ENCODE data around the gene IL23A.

IL23A gene

GRCh38 chr12:56377989-56378316, 39.3 kb downstream of the IL23A start:
- DNase-seq (ENCODE audit: low read depth, low spot score) = no peak
- no peak overlapping the region for H3K4me3 ChIP-seq (ENCODE audit: low read length)
- H3K27ac ChIP-seq (ENCODE audit: low read length) = no peak overlapping the region
- WGBS (ENCODE audit: insufficient coverage, insufficient read length) = no CpG with 5 or more reads among the region's 1 CpG
- H3K4me1 ChIP-seq (ENCODE audit: control insufficient read depth, insufficient read depth, low read length) = no peaks in the 10 kb centered on the region
- H3K27me3 ChIP-seq (ENCODE audit: control insufficient read depth, insufficient read depth, low read length) = no peaks in the 10 kb centered on the region
- H3K9me3 ChIP-seq (ENCODE audit: control insufficient read depth, insufficient read depth, low read length) = no peaks in the 10 kb centered on the region
- no peaks in the 10 kb centered on the region for H3K36me3 ChIP-seq (ENCODE audit: control insufficient read depth, insufficient read depth, low read length)

- Histone ChIP-seq H3K27me3 (ENCODE audit: control insufficient read depth, insufficient read depth, low read length) (no peaks in the 10 kb centered on the region; the same call in 1 of the 2 replicates), H3K4me1 (ENCODE audit: control insufficient read depth, insufficient read depth, low read length) (peaks cover 1% of the 10 kb centered on the region; the same call in 1 of the 2 replicates), H3K36me3 (ENCODE audit: control insufficient read depth, insufficient read depth, low read length) (no peaks in the 10 kb centered on the region), H3K27ac (ENCODE audit: low read length) (no peak overlapping the region), H3K4me3 (ENCODE audit: low read length) (no peak overlapping the region), H3K9me3 (ENCODE audit: control insufficient read depth, insufficient read depth, low read length) (no peaks in the 10 kb centered on the region)
- no CpG with 5 or more reads among the region's 16 CpGs for WGBS (ENCODE audit: insufficient coverage, insufficient read length)
- no peak for DNase-seq (ENCODE audit: low read depth, low spot score)
Measured at GRCh38 chr12:56382611-56383010, 43.9 kb downstream of the IL23A start.

- no peak for DNase-seq (ENCODE audit: low read depth, low spot score)
Measured at GRCh38 chr12:56385873-56386272, 47.2 kb downstream of the IL23A start.

GRCh38 chr12:56387152-56387736, 48.6 kb downstream of the IL23A start:
- WGBS (ENCODE audit: insufficient coverage, insufficient read length) = no CpG with 5 or more reads among the region's 7 CpGs
- DNase-seq (ENCODE audit: low read depth, low spot score) = no peak
- no peaks in the 10 kb centered on the region; the same call in 1 of the 2 replicates for H3K27me3 ChIP-seq (ENCODE audit: control insufficient read depth, insufficient read depth, low read length)
- H3K27ac ChIP-seq (ENCODE audit: low read length) = no peak overlapping the region
- peaks cover 1% of the 10 kb centered on the region; the same call in 1 of the 2 replicates for H3K4me1 ChIP-seq (ENCODE audit: control insufficient read depth, insufficient read depth, low read length)
- no peaks in the 10 kb centered on the region for H3K36me3 ChIP-seq (ENCODE audit: control insufficient read depth, insufficient read depth, low read length)
- no peak overlapping the region for H3K4me3 ChIP-seq (ENCODE audit: low read length)
- H3K9me3 ChIP-seq (ENCODE audit: control insufficient read depth, insufficient read depth, low read length) = no peaks in the 10 kb centered on the region

More at GRCh38 chr12:56385873-56386272, 47.2 kb downstream of the IL23A start:
- no peak overlapping the region for H3K27ac ChIP-seq (ENCODE audit: low read length)
- no CpG with 5 or more reads among the region's 1 CpG for WGBS (ENCODE audit: insufficient coverage, insufficient read length)
- H3K27me3 ChIP-seq (ENCODE audit: control insufficient read depth, insufficient read depth, low read length) = no peaks in the 10 kb centered on the region; the same call in 1 of the 2 replicates
- H3K4me3 ChIP-seq (ENCODE audit: low read length) = no peak overlapping the region
- peaks cover 1% of the 10 kb centered on the region; the same call in 1 of the 2 replicates for H3K4me1 ChIP-seq (ENCODE audit: control insufficient read depth, insufficient read depth, low read length)
- no peaks in the 10 kb centered on the region for H3K36me3 ChIP-seq (ENCODE audit: control insufficient read depth, insufficient read depth, low read length)
- no peaks in the 10 kb centered on the region for H3K9me3 ChIP-seq (ENCODE audit: control insufficient read depth, insufficient read depth, low read length)

GRCh38 chr12:56389412-56389811, 50.7 kb downstream of the IL23A start:
- no peaks in the 10 kb centered on the region for H3K36me3 ChIP-seq (ENCODE audit: control insufficient read depth, insufficient read depth, low read length)
- DNase-seq (ENCODE audit: low read depth, low spot score) = no peak
- H3K9me3 ChIP-seq (ENCODE audit: control insufficient read depth, insufficient read depth, low read length) = no peaks in the 10 kb centered on the region
- WGBS (ENCODE audit: insufficient coverage, insufficient read length) = no CpG with 5 or more reads among the region's 5 CpGs
- peaks cover 1% of the 10 kb centered on the region; the same call in 1 of the 2 replicates for H3K4me1 ChIP-seq (ENCODE audit: control insufficient read depth, insufficient read depth, low read length)
- no peaks in the 10 kb centered on the region for H3K27me3 ChIP-seq (ENCODE audit: control insufficient read depth, insufficient read depth, low read length)
- no peak overlapping the region for H3K4me3 ChIP-seq (ENCODE audit: low read length)
- H3K27ac ChIP-seq (ENCODE audit: low read length) = no peak overlapping the region
